Endodermal cell (in vitro differentiated cells): ENCODE measurements around the gene EP400. TPM values are rescaled to one million over a fixed set of nuclear protein-coding genes. Genes with fewer than 3 reads are reported as not detected.

Experiments
- DNase-seq: peaks from one replicate; pipeline ENCODE4 v3.0.0-alpha.2; 2017
- H3K27ac ChIP-seq: 2 replicates; pipeline ENCODE4 v1.5.1; 2013; ENCODE audit warnings: mild to moderate bottlenecking, low read depth, low read length, moderate library complexity
- H3K27me3 ChIP-seq: 2 replicates; pipeline ENCODE4 v1.6.1; 2013; ENCODE audit warnings: mild to moderate bottlenecking, low read length, moderate library complexity; ENCODE audit not compliant: insufficient read depth, control insufficient read depth, poor library complexity, severe bottlenecking
- H3K36me3 ChIP-seq: 2 replicates; pipeline ENCODE4 v1.7.0; 2013; ENCODE audit warnings: mild to moderate bottlenecking, low read length, moderate library complexity; ENCODE audit not compliant: control insufficient read depth, insufficient read depth
- H3K4me1 ChIP-seq: one replicate; pipeline ENCODE4 v1.7.0; 2013; ENCODE audit warnings: low read length; ENCODE audit not compliant: control insufficient read depth, insufficient read depth
- H3K4me3 ChIP-seq: 2 replicates; pipeline ENCODE4 v1.5.1; 2013; ENCODE audit warnings: mild to moderate bottlenecking, low read length, moderate library complexity
- H3K9ac ChIP-seq: 2 replicates; pipeline ENCODE4 v1.6.1; 2013; ENCODE audit warnings: mild to moderate bottlenecking, low read length, moderate library complexity; ENCODE audit not compliant: poor library complexity, severe bottlenecking; ENCODE audit errors: extremely low read depth
- H3K9me3 ChIP-seq: 2 replicates; pipeline ENCODE4 v1.6.1; 2013; ENCODE audit warnings: mild to moderate bottlenecking, low read length, moderate library complexity; ENCODE audit not compliant: control insufficient read depth
- H3K27ac Mint-ChIP-seq: 2 replicates; pipeline ENCODE4 v1.8.0; 2020; ENCODE audit warnings: mixed read lengths
- H3K27me3 Mint-ChIP-seq: 2 replicates; pipeline ENCODE4 v1.8.0; 2021; ENCODE audit warnings: mild to moderate bottlenecking, mixed read lengths; ENCODE audit not compliant: insufficient read depth
- H3K36me3 Mint-ChIP-seq: 2 replicates; pipeline ENCODE4 v1.8.0; 2020; ENCODE audit warnings: low read depth, mixed read lengths
- H3K4me1 Mint-ChIP-seq: 2 replicates; pipeline ENCODE4 v1.8.0; 2020; ENCODE audit warnings: mixed read lengths
- H3K4me3 Mint-ChIP-seq: 2 replicates; pipeline ENCODE4 v1.8.0; 2020; ENCODE audit warnings: mild to moderate bottlenecking, moderate library complexity, mixed read lengths
- H3K9me3 Mint-ChIP-seq: 2 replicates; pipeline ENCODE4 v1.8.0; 2020; ENCODE audit warnings: mild to moderate bottlenecking, mixed read lengths
- WGBS, 2 experiments: methylation state at CpG; one replicate each; pipeline versions ENCODE4 v1.1.5 to v1.1.7; 2013; ENCODE audit warnings: missing lambda C conversion rate in 2 of 2, mixed read lengths in 1 of 2; ENCODE audit not compliant: insufficient coverage in 1 of 2, insufficient read length in 1 of 2; 5-methylcytosine and 5-hydroxymethylcytosine counted together
- total RNA-seq, 2 donors: library from RNA; stranded (reverse); fragmentation: NEBNext Ultra II Directional in 1 of 2; extraction: Animal tissue kit (Norgen Biotek cat#: 25700) in 1 of 2; gene quantifications; 2 replicates in 1 of 2; 3 replicates in 1 of 2; pipeline ENCODE4 v1.2.1, GENCODE V29; 2021
- TF ChIP-seq, protein P1 (sequence below): fragments of 200-600 bp; sonication (generic); conservative IDR thresholded peaks from 2 replicates; pipeline ENCODE4 v1.5.0; 2021; ENCODE audit warnings: antibody characterized with exemption, mild to moderate bottlenecking

EP400 gene
- total RNA-seq, 2 donors from 2014 or later, result 64.7 to 78.3 TPM

DNA sequence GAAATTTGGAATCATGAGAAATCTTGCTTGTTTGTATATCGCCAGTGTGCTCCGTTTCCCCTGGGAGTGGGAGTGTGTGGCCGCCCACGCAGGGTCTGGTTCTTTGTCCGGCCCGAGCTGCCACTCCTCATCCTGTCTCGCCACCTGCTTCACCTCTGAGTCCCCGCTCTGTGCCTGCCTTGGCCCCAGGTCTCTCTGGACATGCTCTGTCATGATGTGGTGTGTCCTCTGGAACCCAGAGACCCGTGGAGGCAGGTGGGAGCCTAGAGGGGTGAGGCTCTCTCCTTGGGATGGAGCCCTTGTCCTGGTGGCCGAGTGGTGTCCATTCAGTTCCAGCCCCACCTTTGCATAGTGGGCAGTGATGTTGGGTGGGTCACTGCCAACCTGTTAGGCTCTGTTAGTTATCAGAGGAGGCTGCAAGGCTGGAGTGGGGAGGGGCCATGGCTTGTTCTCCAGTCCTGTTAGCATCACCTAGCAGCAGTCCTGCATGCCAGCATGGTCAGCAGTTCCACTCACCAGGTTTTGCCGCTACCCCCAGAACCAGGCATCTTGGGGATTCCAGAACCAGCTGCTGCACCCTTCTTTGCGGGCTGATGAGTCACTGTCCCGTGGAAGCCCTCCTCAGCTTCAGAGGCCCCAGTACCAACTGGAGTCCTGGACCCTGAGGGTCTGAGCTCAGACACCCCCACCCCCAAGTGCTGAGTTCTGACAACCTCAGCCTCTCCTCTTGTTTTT, 76.5 kb downstream of the EP400 start:
- H3K36me3 Mint-ChIP-seq, result peaks cover 79% of the 10 kb centered on the region
- peaks cover 88% of the 10 kb centered on the region for H3K36me3 ChIP-seq
- H3K27ac Mint-ChIP-seq, result no peak overlapping the region
- H3K4me3 ChIP-seq, result no peak overlapping the region
- H3K27ac ChIP-seq, result no peak overlapping the region
- no peaks in the 10 kb centered on the region for H3K27me3 Mint-ChIP-seq
- no peaks in the 10 kb centered on the region for H3K4me1 ChIP-seq
- 89 to 95% methylated on average over 7 to 13 of the region's 13 CpGs for WGBS, 2 experiments
- TF ChIP-seq, protein P1, sequence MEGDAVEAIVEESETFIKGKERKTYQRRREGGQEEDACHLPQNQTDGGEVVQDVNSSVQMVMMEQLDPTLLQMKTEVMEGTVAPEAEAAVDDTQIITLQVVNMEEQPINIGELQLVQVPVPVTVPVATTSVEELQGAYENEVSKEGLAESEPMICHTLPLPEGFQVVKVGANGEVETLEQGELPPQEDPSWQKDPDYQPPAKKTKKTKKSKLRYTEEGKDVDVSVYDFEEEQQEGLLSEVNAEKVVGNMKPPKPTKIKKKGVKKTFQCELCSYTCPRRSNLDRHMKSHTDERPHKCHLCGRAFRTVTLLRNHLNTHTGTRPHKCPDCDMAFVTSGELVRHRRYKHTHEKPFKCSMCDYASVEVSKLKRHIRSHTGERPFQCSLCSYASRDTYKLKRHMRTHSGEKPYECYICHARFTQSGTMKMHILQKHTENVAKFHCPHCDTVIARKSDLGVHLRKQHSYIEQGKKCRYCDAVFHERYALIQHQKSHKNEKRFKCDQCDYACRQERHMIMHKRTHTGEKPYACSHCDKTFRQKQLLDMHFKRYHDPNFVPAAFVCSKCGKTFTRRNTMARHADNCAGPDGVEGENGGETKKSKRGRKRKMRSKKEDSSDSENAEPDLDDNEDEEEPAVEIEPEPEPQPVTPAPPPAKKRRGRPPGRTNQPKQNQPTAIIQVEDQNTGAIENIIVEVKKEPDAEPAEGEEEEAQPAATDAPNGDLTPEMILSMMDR, result no peak
- no peaks in the 10 kb centered on the region for H3K9me3 Mint-ChIP-seq
- no peaks in the 10 kb centered on the region for H3K9me3 ChIP-seq
- DNase-seq, result no peak
- no peak overlapping the region for H3K9ac ChIP-seq
- no peaks in the 10 kb centered on the region for H3K27me3 ChIP-seq
- no peak overlapping the region for H3K4me3 Mint-ChIP-seq
- no peaks in the 10 kb centered on the region for H3K4me1 Mint-ChIP-seq

DNA sequence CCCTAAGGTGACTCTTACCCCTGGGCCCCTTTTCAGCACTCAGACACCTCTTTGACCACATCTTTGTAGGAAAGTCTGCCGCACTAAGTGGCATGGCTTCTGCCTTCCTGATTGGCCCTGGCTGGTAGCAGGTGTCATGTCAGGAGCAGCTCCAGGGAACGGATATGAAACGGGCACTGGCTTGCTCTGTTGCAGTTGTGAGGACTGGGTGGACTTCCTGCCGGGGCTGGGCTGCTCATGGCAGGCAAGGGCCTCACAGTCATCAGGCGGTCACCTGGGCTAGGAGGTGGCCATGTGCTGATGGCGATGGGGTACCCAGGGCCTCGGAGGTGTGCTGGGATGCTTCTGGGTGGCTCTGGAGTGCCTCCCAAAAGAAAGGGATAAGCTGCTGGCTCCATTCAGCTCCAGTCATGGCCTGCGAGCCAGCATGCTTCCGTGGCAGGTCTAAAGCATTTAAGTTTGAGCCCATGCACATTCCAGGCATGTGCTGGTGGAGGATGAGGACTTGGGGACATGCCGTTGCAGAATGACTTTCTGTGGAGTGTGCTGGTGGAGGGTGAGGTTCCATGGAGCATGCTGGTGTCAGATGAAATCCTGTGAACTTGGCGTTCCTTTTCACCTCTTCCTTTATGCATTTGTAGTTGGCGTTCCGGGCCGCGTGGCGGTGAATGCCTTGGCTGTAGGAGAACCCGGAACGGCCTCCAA, 77.2 kb downstream of the EP400 start:
- 92 to 95% methylated on average over 6 to 18 of the region's 18 CpGs for WGBS, 2 experiments
- Histone ChIP-seq H3K4me3 (no peak overlapping the region), H3K9me3 (no peaks in the 10 kb centered on the region), H3K9ac (no peak overlapping the region), H3K36me3 (peaks cover 87% of the 10 kb centered on the region), H3K4me1 (no peaks in the 10 kb centered on the region), H3K27me3 (no peaks in the 10 kb centered on the region), H3K27ac (no peak overlapping the region)
- TF ChIP-seq, protein P1, result no peak
- no peaks in the 10 kb centered on the region for H3K9me3 Mint-ChIP-seq
- H3K27me3 Mint-ChIP-seq, result no peaks in the 10 kb centered on the region
- no peak for DNase-seq
- no peak overlapping the region for H3K4me3 Mint-ChIP-seq
- peaks cover 78% of the 10 kb centered on the region for H3K36me3 Mint-ChIP-seq
- H3K27ac Mint-ChIP-seq, result no peak overlapping the region
- no peaks in the 10 kb centered on the region for H3K4me1 Mint-ChIP-seq

DNA sequence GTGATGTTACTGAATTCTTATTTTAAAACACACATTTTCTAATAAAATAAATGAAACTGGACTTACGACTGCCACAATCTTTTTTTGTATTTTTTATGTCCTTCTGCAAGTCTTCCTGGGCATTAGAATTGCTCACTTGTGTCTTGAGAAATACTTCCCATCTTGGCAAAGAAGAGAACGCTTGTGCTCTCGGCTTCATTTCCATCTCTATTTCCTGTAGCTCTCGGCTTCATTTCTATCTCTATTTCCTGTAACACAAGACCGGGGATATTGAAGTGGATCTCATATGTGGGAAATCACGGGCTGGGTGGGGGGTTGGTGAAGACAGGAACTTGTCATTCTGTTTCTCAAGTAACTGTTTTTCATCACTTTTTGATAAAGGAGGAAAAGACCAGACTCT, 77.9 kb downstream of the EP400 start:
- TF ChIP-seq, protein P1, result no peak
- no peak overlapping the region for H3K27ac Mint-ChIP-seq
- Histone ChIP-seq H3K27ac (no peak overlapping the region), H3K4me1 (no peaks in the 10 kb centered on the region), H3K9me3 (no peaks in the 10 kb centered on the region), H3K36me3 (peaks cover 86% of the 10 kb centered on the region), H3K27me3 (no peaks in the 10 kb centered on the region), H3K4me3 (no peak overlapping the region), H3K9ac (no peak overlapping the region)
- H3K27me3 Mint-ChIP-seq, result no peaks in the 10 kb centered on the region
- H3K4me3 Mint-ChIP-seq, result no peak overlapping the region
- H3K36me3 Mint-ChIP-seq, result peaks cover 78% of the 10 kb centered on the region
- no peak for DNase-seq
- no peaks in the 10 kb centered on the region for H3K9me3 Mint-ChIP-seq
- 93 to 94% methylated on average over 6 of the region's 6 CpGs for WGBS, 2 experiments
- H3K4me1 Mint-ChIP-seq, result no peaks in the 10 kb centered on the region
